GM21528 (cell line): ENCODE results near the gene STAU1.
A peak's percentile ranks its signal among the peaks of the same experiment; 100 is the strongest.
"Not testable (repeated sequence)": the region's sequence is repeated elsewhere in the genome, so short reads cannot be mapped to it uniquely, and the experiment has no call there.

ENCODE experiments used
- ATAC-seq: cut with Tn5 transposase; IDR thresholded peaks from one replicate; pipeline ENCODE4 v1.9.1; 2021; ENCODE audit warnings: mild to moderate bottlenecking, moderate library complexity; ENCODE audit not compliant: unreplicated experiment, low FRiP score

STAU1 gene

DNA sequence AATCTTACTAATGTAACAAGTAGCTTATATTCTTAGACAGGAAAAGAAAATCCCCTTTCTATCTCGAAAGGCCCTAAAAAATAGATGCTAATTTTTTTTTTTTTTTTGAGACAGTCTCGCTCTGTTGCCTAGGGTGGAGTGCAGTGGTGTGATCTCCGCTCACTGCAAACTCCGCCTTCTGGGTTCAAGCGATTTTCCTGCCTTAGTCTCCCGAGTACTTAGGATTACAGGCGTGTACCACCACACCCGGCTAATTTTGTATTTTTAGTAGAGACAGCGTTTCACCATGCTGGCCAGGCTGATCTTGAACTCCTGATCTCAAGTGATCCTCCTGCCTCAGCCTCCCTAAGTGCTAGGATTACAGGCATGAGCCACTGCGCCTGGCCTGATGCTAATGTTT, 19.3 kb downstream of the STAU1 start:
- not testable (repeated sequence) for ATAC-seq

DNA sequence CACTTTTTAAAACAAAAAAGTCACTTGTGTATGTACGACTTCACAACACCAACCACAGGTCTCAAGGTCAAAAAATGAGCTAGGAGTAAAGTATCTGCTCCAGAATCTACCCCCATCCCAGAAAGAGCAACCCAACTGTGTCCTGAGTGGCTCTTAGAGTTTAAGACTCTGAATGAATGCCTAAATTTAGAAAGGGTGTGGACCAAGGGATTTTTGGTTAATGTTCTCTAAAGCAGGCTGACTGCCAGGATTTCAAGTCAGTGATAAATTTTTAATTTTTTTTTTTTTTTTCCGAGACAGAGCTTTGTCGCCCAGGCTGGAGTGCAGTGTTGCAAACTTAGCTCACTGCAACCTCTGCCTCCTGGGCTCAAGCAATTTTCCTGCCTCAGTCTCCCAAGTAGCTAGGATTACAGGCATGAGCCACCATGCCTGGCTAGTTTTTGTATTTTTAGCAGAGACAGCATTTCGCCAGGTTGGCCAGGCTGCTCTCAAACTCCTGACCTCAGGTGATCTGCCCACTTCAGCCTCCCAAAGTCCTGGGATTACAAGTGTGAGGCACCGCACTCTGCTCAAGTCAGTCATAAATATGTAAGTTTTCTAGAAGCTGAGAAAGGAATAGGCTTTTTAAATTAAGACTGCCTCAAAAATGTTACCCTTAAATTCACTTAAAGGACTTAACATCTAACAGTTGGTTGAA, 20.2 kb downstream of the STAU1 start:
- ATAC-seq: no peak

DNA sequence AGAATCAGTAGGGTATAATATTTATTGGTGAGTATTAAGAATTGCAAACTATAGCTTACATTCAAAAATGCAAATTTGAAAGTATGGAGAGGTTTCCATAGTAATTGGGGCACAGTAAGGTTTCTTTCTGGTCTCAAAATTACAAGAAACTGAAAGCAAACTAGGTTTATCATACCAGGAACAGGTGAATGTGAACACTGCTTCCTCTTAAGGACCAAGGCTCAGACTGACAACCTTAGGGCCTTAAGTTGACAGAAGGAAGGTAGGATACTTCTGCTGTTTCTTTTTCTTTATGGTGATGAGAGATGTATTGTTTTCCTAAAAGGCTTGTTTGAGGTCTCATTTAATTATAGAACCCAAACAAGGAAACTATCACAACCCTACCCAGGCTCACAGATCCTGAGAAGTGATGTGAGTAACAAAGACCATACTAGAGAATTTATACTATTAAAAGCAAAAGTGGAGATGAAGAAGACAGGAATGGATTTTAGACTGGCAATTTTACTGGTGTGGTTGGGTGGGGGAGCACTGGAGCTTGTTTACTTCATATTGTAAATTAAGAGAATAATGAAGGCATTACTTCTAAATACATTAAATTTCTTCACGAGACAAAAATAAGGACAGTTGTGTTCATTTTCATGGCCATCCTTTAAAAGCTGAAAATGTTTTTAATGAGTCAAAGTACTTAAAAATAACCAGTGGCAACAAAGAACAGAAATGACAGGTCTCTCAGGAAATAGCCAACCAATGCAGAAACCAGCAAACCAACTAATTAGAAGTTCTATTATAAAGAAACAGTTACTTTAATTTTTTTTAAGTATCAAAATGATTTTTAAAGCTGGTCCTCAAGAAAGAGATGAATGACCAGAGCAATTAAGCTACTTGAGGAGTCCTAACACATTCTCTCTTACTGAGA, 21.3 kb downstream of the STAU1 start:
- peak; percentile 47 for ATAC-seq

DNA sequence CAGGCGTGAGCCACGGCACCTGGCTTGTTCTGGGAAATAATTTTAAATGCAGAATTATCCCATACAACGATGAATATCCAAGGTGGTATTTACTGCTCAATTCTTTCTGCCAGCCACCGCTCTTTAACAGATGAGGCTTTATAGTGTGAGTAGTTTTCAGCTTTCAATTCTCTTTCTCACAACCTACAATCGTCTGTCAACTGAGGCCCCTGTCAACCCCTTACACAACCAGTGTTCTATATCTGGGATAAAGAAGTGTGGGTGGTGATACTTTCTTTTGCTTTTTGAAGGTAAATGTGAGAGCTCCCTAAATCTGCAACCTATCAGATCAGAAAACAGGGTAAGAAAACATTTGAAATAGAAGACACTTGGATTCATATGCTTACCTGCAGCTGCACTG, 22.5 kb downstream of the STAU1 start:
- ATAC-seq: no peak

DNA sequence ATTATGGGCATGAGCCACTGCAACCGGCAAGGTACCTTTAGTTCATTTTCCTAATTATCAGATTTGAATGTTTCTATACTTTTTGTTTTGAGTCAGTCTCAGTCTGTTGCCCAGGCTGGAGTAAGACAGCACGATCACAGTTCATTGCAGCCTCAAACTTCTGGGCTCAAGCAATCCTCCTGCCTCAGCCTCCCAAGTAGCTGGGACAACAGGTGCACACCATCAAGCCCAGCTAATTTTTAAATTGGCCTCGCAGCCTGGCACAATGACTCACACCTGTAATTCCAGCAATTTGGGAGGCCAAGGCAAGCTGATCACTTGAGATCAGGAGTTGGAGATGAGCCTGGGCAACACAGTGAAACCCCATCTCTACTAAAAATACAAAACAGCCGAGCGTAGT, 24.4 kb downstream of the STAU1 start:
- no peak for ATAC-seq

DNA sequence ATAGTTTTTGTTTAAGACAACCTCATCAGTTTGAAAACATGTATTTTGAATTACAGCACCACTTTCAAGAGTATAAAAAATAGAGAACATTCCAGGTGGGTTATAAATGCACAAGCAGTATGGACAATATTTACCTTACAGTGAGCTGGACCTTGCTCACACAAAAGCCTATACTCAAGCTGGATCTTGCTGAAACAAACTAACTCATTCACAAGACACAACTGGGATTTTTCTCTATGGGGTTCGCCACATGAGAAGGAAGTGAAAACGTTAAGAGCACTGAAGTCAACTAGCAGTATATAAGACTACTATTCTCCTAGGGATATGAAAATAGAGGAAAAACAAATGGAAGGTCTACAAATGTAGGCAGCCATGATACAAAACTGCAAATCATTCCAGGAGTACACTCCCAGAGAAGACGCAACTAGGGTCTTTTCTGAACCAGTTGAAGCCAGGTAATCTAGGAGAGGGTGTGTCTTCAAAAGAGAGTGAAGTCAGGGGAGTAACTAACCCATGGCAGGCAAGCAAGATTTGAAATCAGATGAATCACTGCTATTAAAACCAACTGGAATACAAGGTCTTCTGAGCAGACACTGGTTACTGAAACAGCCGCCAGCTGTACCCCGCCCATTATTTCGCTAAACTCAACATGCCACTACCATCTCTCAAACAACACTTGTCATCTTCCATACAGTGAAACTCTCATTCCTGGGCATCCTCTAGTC, 26.5 kb downstream of the STAU1 start:
- no peak for ATAC-seq

DNA sequence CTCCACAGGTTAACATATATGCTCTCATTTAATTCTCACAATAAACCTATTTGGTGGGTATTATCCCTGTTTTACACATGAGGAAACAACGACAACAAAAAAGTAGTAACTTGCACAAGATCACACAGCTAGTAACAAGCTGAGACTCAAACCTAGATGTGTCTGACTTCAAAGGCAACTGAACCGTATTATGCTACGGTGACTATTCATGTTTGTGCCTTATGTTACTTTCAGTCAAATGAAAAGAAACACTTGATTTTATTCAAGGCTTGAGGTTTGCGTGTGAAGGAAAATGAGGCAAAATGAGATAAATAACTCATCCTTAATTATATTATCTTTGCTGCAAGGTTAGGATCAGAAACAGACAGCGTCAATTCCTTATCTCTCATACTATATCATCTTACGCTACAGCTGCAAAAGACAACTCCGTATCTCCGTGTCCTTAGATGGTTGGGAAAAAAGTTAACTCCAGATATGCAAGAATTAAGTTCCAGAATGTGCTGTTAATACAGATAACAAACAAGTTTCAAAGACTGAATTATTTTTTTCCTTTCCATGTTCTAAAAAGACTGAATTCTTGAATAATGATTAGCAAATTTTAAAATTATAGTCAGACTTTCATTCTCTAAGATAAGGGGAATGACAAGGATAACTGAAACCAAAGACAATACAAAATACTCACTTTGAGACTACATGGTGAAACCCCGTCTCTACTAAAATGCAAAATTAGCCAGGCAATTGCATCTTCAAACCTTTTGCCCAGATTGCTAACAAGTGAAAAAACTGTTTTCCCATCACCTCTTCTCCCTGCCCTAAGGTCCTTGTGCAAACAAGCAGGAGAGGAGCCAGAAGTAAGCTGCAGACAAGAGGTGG, 27.8 kb downstream of the STAU1 start:
- ATAC-seq: no peak

DNA sequence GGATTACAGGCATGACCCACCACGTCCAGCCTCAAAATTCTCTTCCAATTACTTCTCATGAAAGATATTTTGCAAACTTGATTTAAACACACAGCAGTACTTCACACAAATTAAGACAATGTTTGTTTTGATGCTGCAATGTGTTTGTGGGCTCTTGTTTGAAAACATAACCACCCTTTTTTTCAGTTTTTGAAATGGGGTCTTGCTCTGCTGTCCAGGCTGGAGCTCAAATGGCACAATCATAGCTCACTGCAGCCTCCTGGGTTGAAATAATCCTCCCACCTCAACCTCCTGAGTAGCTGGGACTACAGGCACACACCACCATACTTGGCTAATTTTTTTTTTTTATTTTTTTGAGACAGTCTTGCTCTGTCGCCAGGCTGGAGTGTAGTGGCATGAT, 31.0 kb downstream of the STAU1 start:
- ATAC-seq: no peak

DNA sequence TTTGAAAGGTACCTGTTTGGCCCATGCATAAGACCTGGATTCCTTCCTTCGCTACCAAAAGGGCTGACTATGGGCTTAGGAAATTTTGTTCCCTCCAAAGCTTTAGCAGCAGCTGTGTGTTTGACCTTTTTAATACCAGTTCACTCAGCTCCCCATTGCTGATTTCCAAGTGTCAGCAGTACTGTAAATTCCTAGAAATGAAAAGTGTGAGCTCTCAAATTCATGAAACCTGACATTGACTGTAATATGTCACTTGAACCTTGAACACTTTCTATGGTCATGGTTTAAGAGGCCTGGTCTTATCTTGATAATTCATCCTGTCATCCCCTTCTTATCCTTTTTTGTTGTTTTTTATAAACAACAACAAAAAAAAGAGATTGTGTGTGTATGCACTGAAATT, 31.7 kb downstream of the STAU1 start:
- ATAC-seq: no peak

DNA sequence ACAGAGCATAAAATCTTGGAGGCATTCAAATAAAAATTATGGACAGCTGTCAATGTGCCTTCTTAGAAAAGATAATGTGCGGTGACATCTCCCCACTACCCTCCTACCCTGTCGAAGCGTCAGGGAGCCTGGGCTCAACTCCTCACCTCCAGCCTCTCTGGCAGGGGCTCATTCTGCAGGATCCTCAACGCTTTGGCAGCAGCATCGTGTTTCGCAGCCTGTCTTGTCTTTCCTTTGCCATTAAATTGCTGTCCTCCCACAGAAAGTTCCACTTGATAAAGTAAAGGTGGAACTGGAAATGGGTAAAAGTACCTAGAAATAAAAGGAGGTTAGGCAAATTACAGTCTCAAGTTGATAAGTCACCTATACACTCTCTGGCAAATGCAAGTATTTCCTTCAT, 36.7 kb downstream of the STAU1 start:
- ATAC-seq: no peak

DNA sequence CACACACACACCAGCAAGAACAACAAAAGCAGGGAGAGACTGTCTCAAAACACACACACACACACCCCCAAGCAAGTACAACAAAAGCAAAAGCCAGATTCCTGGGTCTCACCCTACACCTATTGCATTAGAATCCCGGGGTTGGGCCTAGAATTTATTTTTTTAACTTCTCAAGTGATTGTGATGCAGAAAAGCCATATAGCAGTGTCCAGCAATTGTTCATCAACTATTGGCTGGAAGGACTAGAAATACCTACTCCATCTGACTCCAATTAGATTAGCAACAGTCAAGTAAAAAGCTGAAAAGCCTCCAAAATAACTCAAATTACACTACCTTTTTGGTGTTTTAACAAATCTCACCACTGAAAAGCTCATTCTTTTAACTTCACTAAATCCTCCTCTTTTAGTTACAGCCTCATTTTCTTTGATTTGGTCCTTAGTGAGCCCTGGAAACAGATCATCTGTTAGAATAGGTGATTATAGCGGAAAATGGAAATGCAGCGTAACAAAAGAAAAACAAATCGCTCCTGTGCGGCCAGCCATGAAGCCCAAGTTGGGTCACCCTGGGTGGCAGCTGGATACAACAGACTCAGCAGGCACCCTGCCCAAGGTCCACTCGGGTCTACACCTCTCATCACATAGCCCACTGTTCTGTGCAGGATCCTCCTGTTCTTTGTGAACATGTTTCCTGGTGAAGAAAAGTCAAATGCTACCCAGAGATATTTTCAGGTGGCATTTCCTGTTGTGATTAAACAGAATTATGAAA, 38.7 kb downstream of the STAU1 start:
- no peak for ATAC-seq

DNA sequence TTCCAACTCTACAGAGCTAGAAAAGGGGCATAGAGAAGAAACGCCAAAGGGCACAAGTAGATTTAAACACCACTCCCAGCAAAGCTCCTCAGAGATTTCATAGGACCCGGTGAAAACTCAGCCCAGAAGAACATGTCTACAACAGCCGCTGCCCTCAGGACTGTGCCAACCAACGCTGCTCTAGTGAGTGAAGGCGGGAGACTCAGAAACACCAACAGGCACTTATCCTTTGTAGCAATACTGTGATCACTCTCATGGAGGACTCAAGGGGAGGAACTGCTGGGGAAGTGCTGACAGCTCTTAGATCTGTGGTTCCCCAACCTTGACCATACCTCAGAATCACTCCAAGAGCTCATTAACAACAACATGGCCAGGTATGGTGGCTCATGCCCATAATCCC, 39.5 kb downstream of the STAU1 start:
- no peak for ATAC-seq

DNA sequence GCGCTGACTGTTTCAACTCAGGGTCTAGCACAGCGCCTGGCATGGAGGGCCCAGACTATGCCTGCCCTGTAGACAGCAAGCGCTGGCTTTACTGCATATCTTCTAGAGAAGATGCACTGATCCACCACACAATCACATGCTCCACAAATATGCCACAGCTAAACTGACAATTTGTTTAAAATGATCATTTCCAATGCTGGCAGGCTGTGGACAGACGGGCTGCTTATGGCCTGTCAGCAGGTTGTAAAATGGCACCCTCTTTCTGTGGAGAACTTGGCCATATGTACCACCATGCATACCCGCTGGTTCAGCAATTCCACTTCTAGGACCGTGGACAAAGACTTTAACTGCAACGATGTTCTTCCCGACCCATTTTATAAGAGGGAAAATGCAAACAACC, 40.8 kb downstream of the STAU1 start:
- no peak for ATAC-seq

DNA sequence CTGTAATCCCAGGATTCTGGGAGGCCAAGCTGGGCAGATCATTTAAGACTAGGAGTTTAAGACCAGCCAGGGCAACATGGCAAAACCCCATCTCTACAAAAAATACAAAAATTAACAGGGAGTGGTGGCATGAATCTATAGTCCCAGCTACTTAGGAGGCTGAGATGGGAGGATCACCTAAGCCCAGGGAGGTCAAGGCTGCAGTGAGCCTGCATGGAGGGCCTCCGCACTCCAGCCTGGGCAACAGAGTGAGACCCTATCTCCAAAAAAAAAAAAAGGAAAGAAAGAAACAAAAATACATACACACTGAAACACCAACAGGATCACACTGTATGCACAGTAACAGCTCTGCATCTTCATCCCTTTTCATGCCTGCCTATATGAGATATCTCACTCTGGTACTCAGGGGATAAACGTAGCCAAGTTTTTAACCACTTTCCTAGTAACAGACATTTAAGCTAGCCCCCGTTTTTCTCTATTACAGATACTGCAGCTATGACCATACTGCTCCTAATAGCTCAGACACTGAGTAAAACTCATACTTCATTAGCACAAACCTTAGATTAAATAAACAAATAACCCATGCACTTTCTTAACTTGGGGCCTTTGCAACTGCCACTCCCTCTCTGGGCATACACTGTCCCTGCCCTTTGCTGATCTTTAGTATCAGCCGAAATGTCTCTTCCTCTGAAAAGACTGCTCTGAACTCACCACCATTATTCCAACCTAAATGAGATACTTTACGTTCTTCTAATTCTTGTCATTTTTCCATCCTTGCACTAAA, 41.5 kb downstream of the STAU1 start:
- no peak for ATAC-seq

DNA sequence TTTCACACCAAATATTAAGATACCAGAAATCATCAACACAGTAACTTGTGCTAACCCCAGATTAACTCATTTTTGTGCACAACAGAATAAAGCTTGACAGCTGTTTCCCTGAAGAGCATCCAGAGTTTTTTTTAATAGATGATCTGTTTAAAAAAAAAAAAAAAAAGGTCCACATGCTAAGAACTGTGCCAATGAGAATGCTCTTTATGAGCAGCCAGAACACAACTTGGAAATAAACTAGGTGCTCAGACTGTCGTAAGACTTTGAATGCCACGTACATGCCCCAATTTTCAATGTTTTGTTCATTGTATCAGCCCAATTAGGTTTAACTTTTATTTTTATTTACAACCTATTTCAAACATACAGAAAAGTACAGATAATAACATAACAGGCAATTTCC, 47.3 kb downstream of the STAU1 start:
- ATAC-seq: no peak

DNA sequence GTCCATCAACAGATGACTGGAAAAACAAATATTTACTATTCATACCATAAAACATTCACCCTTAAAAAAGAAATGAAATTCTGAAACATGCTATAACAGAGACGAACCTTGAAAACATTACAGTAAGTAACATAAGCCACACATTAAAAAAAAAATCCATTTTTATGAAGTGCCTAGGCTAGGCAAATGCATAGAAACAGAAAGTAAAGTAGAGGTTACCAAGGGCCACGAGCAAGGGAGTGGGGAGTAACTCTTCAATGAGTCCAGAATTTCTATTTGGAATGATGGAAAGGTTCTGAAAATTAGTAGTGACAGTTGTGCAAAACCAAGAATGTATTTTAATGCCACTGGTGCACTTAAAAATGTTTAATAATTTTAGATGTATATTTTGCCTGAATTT, 47.7 kb downstream of the STAU1 start:
- ATAC-seq: no peak

DNA sequence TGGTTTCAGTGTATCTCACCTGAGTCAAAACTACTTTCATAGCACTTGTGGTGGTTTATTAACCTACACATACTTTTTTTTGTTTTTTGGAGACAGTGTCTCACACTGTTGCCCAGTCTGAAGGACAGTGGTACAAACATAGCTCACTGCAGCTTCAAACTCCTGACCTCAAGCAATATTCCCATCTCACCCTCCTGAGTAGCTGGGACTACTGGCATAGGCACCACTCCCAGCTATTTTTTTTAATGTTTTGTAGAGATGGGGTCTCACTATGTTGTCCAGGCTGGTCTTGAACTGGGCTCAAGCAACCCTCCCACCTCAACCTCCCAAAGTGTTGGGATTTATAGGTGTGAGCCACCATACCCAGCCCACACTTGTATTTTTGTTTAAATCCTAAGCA, 49.7 kb downstream of the STAU1 start:
- no peak for ATAC-seq

DNA sequence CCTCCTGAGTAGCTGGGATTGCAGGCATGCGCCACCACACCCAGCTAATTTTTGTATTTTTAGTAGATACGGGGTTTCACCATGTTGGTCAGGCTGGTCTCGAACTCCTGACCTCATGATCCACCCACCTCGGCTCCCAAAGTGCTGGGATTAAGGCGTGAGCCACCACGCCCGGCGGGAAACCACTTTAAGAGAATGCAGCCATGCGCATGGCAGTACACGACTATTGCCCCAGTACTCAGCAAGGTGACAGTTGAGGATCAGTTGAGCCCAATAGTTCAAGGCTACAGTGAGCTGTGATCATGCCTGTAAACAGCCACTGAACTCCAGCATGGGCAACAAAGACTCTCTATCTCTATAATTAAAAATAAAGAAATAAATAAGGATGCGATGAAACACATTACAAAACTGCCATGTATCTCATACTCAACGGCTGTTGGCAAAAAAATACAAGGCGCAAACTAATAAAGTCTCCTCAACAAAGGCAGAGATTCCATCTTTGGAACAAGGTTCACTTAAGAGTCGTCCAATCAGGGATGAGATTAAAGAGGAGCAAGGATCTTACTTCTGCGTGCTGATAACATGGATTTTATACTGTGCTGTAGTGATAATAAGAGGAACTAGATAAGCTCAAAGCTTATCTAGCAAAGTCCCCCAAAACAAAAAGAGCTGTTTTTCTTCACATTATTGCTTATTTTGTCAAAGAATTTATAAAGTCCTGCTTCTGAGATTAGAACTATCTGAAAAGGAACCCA, 51.1 kb downstream of the STAU1 start:
- no peak for ATAC-seq
